ENCODE measurements around the gene GCFC2. TPM values are rescaled to one million over a fixed set of nuclear protein-coding genes. Genes with fewer than 3 reads are reported as not detected.
A peak's percentile ranks its signal among the peaks of the same experiment; 100 is the strongest.

GCFC2 gene
- total RNA-seq, 5 donors from 2014 or later (not counting 1 experiment from before 2014, with no cell fraction given), result 18.2 to 25.0 (median 24.0) TPM

DNA sequence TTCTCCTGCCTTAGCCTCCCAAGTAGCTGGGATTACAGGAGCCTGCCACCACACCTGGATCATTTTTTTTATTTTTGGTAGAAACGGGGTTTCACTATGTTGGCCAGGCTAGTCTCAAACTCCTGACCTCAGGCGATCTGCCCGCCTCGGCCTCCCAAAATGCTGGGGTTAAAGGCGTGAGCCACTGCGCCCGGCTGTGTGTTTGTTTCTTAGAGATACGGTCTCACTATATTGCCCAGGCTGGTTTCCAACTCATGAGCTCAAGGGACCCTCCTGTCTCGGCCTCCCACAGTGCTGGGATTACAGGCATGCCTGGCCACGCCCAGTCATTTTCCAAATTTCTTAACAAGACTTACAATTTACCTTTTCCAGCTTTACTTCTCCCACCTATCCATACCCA lies 65.1 kb downstream of the GCFC2 start:
- Mint-ChIP-seq H3K4me1 (peaks cover 34 to 39% (median 36%) of the 10 kb centered on the region in 3 donors), H3K4me3 (peak overlapping the region in 1 of 3 donors; percentile 93), H3K36me3 (peaks cover 16% of the 10 kb centered on the region), H3K27me3 (no peaks in the 10 kb centered on the region), H3K9me3 (peaks cover 0 to 5% (median 0%) of the 10 kb centered on the region in 3 donors), H3K27ac (no peak overlapping the region)
- Histone ChIP-seq H3K36me3 (ENCODE audit: control insufficient read depth in 2 of 2, extremely low read depth in 1 of 2, insufficient read depth in 1 of 2, low read length in 1 of 2) (peaks cover 0 to 10% of the 10 kb centered on the region in 2 donors), H3K27me3 (replicated peaks in 1 of 2; ENCODE audit: control insufficient read depth in 2 of 2, extremely low read depth in 1 of 2, insufficient read depth in 2 of 2, low read length in 1 of 2) (no peaks in the 10 kb centered on the region), H3K4me3 (ENCODE audit: control insufficient read depth in 1 of 2, extremely low read depth in 1 of 2, low read length in 1 of 2) (no peak overlapping the region), H3K9me3 (no peaks in the 10 kb centered on the region), H3K27ac (ENCODE audit: low read length) (no peak overlapping the region), H3K4me1 (ENCODE audit: control insufficient read depth in 1 of 2, extremely low read depth in 1 of 2, insufficient read depth in 2 of 2, low read length in 2 of 2) (peaks cover 6 to 14% of the 10 kb centered on the region in 2 experiments)
- ChIA-PET CTCF (interaction anchor here (0.7 to 0.9 kb wide), 2 partner anchors 10 to 32 kb away, joined by 3 read pairs; no protein-coding TSS in a partner anchor), POLR2A (no interaction called here)
- no peak for ATAC-seq (replicated peaks in 1 of 4)
- WGBS (ENCODE audit: insufficient coverage), result 97% methylated on average over 9 of the region's 10 CpGs
- no peak for DNase-seq

DNA sequence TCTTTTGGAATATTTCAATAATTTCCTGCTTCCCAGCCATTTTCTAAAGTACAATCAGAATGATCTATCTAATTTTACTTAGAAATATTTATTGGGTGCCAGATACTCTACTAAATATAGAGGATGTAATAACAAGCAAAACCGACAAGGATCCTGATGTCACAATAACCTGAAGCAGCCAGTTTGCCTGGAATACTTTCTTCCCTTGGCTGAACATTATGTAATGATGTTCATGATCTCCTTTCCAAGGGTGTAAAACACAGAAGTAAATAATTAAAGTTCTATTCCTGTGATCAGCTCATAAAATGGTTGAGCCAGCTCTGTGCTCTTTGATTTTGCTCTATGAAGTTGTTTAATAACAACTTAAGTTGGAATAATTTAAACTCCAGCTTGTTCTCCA lies 66.7 kb downstream of the GCFC2 start:
- WGBS (ENCODE audit: insufficient coverage), result no CpG with 5 or more reads among the region's 1 CpG
- Mint-ChIP-seq H3K36me3 (peaks cover 1% of the 10 kb centered on the region), H3K9me3 (peaks cover 0 to 5% (median 0%) of the 10 kb centered on the region in 3 donors), H3K4me3 (no peak overlapping the region), H3K4me1 (peaks cover 22 to 29% (median 24%) of the 10 kb centered on the region in 3 donors), H3K27ac (no peak overlapping the region), H3K27me3 (peaks cover 3 to 4% of the 10 kb centered on the region in 2 donors)
- Histone ChIP-seq H3K4me3 (ENCODE audit: control insufficient read depth in 1 of 2, extremely low read depth in 1 of 2, low read length in 1 of 2) (no peak overlapping the region), H3K27me3 (replicated peaks in 1 of 2; ENCODE audit: control insufficient read depth in 2 of 2, extremely low read depth in 1 of 2, insufficient read depth in 2 of 2, low read length in 1 of 2) (no peaks in the 10 kb centered on the region), H3K4me1 (ENCODE audit: control insufficient read depth in 1 of 2, extremely low read depth in 1 of 2, insufficient read depth in 2 of 2, low read length in 2 of 2) (peaks cover 6 to 14% of the 10 kb centered on the region in 2 experiments), H3K36me3 (ENCODE audit: control insufficient read depth in 2 of 2, extremely low read depth in 1 of 2, insufficient read depth in 1 of 2, low read length in 1 of 2) (no peaks in the 10 kb centered on the region), H3K27ac (ENCODE audit: low read length) (no peak overlapping the region), H3K9me3 (no peaks in the 10 kb centered on the region)
- ATAC-seq (replicated peaks in 1 of 4), result no peak
- DNase-seq, result no peak
- ChIA-PET POLR2A (no interaction called here), CTCF (no interaction called here)

DNA sequence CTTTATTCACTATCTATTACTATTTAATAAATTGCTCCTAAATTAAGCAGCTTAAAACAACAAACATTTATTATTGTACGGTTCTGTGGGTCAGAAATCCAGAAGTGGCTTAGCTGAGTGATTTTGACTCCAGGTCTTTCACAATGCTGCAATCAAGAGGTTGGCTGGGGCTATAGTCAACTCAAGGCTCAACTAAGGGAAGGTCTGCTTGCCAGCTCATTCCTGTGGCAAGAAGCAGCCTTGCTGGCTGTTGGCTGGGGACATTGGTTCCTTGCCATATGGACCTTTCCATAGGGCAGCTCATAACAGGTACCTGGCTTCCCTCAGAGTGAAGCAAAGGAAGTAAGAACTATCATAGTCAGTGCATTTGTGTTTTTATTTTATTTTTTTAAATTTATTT lies 69.1 kb downstream of the GCFC2 start:
- Histone ChIP-seq H3K4me1 (ENCODE audit: control insufficient read depth in 1 of 2, extremely low read depth in 1 of 2, insufficient read depth in 2 of 2, low read length in 2 of 2) (peaks cover 0 to 5% of the 10 kb centered on the region in 2 experiments), H3K27ac (ENCODE audit: low read length) (no peak overlapping the region)
- POLR2A ChIA-PET, result no interaction called here

DNA sequence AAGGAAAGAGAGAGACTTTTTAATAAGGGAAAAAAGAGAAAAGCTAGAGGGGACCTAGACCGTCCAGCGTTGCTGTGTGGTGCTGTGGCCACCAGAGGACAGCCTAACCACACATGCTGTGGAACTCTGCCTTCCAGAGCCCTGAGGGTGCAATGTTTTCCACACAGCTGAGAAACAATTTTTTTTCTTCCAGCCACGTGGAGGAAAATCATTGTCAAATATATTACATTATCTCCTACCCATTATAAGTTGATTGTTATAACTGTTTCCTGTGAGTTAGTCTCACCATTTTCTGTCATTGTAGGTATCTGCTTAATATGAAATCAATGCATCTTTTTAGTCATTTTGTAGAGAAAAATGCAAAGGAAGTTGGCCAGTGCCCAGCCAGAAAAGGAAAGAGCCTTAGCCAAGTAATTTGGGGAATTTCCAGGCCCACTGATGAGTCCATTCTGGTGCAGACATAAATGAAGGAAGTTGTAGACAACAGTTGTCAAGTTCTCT lies 70.0 kb downstream of the GCFC2 start:
- Mint-ChIP-seq H3K27me3 (peaks cover 21 to 23% of the 10 kb centered on the region in 2 donors), H3K4me1 (peaks cover 0 to 2% (median 0%) of the 10 kb centered on the region in 3 donors), H3K27ac (no peak overlapping the region), H3K36me3 (no peaks in the 10 kb centered on the region), H3K9me3 (peaks cover 0 to 5% (median 0%) of the 10 kb centered on the region in 3 donors), H3K4me3 (no peak overlapping the region)
- Histone ChIP-seq H3K4me1 (ENCODE audit: control insufficient read depth in 1 of 2, extremely low read depth in 1 of 2, insufficient read depth in 2 of 2, low read length in 2 of 2) (no peaks in the 10 kb centered on the region), H3K27me3 (replicated peaks in 1 of 2; ENCODE audit: control insufficient read depth in 2 of 2, extremely low read depth in 1 of 2, insufficient read depth in 2 of 2, low read length in 1 of 2) (peaks cover 0 to 7% of the 10 kb centered on the region in 2 experiments), H3K4me3 (ENCODE audit: control insufficient read depth in 1 of 2, extremely low read depth in 1 of 2, low read length in 1 of 2) (no peak overlapping the region), H3K9me3 (no peaks in the 10 kb centered on the region), H3K36me3 (ENCODE audit: control insufficient read depth in 2 of 2, extremely low read depth in 1 of 2, insufficient read depth in 1 of 2, low read length in 1 of 2) (no peaks in the 10 kb centered on the region), H3K27ac (ENCODE audit: low read length) (no peak overlapping the region)
- CTCF ChIA-PET, result interaction anchor here (0.5 to 2.8 kb wide), 14 partner anchors 9 to 662 kb away, joined by 3 to 13 read pairs (median 5); no protein-coding TSS in a partner anchor
- no CpG with 5 or more reads among the region's 3 CpGs for WGBS (ENCODE audit: insufficient coverage)
- POLR2A ChIA-PET, result interaction anchor here in 1 of 2 donors (0.6 kb wide), 1 partner anchor 1723 kb away, joined by 3 read pairs; no protein-coding TSS in a partner anchor
- DNase-seq (peak in 29 of 35 experiments; percentile 9 to 66 (median 29)), ATAC-seq (replicated peaks in 1 of 4) (peak; percentile 89 to 93 (median 90))

More for the DNA sequence above, 69.1 kb downstream of the GCFC2 start:
- Histone ChIP-seq H3K4me3 (ENCODE audit: control insufficient read depth in 1 of 2, extremely low read depth in 1 of 2, low read length in 1 of 2) (no peak overlapping the region), H3K27me3 (replicated peaks in 1 of 2; ENCODE audit: control insufficient read depth in 2 of 2, extremely low read depth in 1 of 2, insufficient read depth in 2 of 2, low read length in 1 of 2) (peaks cover 0 to 7% of the 10 kb centered on the region in 2 experiments), H3K9me3 (no peaks in the 10 kb centered on the region), H3K36me3 (ENCODE audit: control insufficient read depth in 2 of 2, extremely low read depth in 1 of 2, insufficient read depth in 1 of 2, low read length in 1 of 2) (no peaks in the 10 kb centered on the region)
- H3K27me3 Mint-ChIP-seq, result peaks cover 14 to 17% of the 10 kb centered on the region in 2 donors
- H3K27ac Mint-ChIP-seq, result no peak overlapping the region
- CTCF ChIA-PET, result interaction anchor here (0.8 to 2.8 kb wide), 7 partner anchors 8 to 75 kb away, joined by 3 to 13 read pairs (median 5); no protein-coding TSS in a partner anchor
- no peaks in the 10 kb centered on the region for H3K36me3 Mint-ChIP-seq
- ATAC-seq (replicated peaks in 1 of 4) (no peak), DNase-seq (no peak)
- no peak overlapping the region for H3K4me3 Mint-ChIP-seq
- H3K9me3 Mint-ChIP-seq, result peaks cover 0 to 5% (median 0%) of the 10 kb centered on the region in 3 donors
- H3K4me1 Mint-ChIP-seq, result peaks cover 4 to 9% (median 8%) of the 10 kb centered on the region in 3 donors
- no CpG with 5 or more reads among the region's 1 CpG for WGBS (ENCODE audit: insufficient coverage)

- Mint-ChIP-seq H3K4me1 (peaks cover 0 to 2% (median 0%) of the 10 kb centered on the region in 3 donors), H3K27me3 (peaks cover 25 to 26% of the 10 kb centered on the region in 2 donors), H3K36me3 (no peaks in the 10 kb centered on the region), H3K27ac (no peak overlapping the region), H3K4me3 (no peak overlapping the region), H3K9me3 (no peaks in the 10 kb centered on the region)
- POLR2A ChIA-PET, result no interaction called here
- no peaks in the 10 kb centered on the region for H3K4me1 ChIP-seq (ENCODE audit: control insufficient read depth in 1 of 2, extremely low read depth in 1 of 2, insufficient read depth in 2 of 2, low read length in 2 of 2)
- H3K4me3 ChIP-seq (ENCODE audit: control insufficient read depth in 1 of 2, extremely low read depth in 1 of 2, low read length in 1 of 2), result no peak overlapping the region
- 70% methylated on average over 1 of the region's 1 CpG for WGBS (ENCODE audit: insufficient coverage)
- ATAC-seq (replicated peaks in 1 of 4), result no peak
- CTCF ChIA-PET, result interaction anchor here in 1 of 2 donors (2.3 kb wide), 1 partner anchor 10 kb away, joined by 6 read pairs; no protein-coding TSS in a partner anchor
- no peak for DNase-seq
- H3K36me3 ChIP-seq (ENCODE audit: control insufficient read depth in 2 of 2, extremely low read depth in 1 of 2, insufficient read depth in 1 of 2, low read length in 1 of 2), result no peaks in the 10 kb centered on the region
- H3K9me3 ChIP-seq, result no peaks in the 10 kb centered on the region
- H3K27me3 ChIP-seq (replicated peaks in 1 of 2; ENCODE audit: control insufficient read depth in 2 of 2, extremely low read depth in 1 of 2, insufficient read depth in 2 of 2, low read length in 1 of 2), result peaks cover 0 to 11% of the 10 kb centered on the region in 2 experiments
- H3K27ac ChIP-seq (ENCODE audit: low read length), result no peak overlapping the region
Measured at GRCh38 chr2:75637568-75637967, 73.1 kb downstream of the GCFC2 start.

- Mint-ChIP-seq H3K36me3 (no peaks in the 10 kb centered on the region), H3K27me3 (peaks cover 39 to 45% of the 10 kb centered on the region in 2 donors), H3K4me1 (no peaks in the 10 kb centered on the region), H3K9me3 (no peaks in the 10 kb centered on the region), H3K4me3 (no peak overlapping the region), H3K27ac (no peak overlapping the region)
- ATAC-seq (replicated peaks in 1 of 4) (no peak), DNase-seq (no peak)
- peaks cover 0 to 17% of the 10 kb centered on the region in 2 experiments for H3K27me3 ChIP-seq (replicated peaks in 1 of 2; ENCODE audit: control insufficient read depth in 2 of 2, extremely low read depth in 1 of 2, insufficient read depth in 2 of 2, low read length in 1 of 2)
- no peaks in the 10 kb centered on the region for H3K9me3 ChIP-seq
- no peak overlapping the region for H3K4me3 ChIP-seq (ENCODE audit: control insufficient read depth in 1 of 2, extremely low read depth in 1 of 2, low read length in 1 of 2)
- H3K4me1 ChIP-seq (ENCODE audit: control insufficient read depth in 1 of 2, extremely low read depth in 1 of 2, insufficient read depth in 2 of 2, low read length in 2 of 2), result no peaks in the 10 kb centered on the region
- CTCF ChIA-PET, result interaction anchor here in 1 of 2 donors (0.6 to 1.1 kb wide), 2 partner anchors 11 to 17 kb away, joined by 3 to 4 read pairs; no protein-coding TSS in a partner anchor
- H3K36me3 ChIP-seq (ENCODE audit: control insufficient read depth in 2 of 2, extremely low read depth in 1 of 2, insufficient read depth in 1 of 2, low read length in 1 of 2), result no peaks in the 10 kb centered on the region
- H3K27ac ChIP-seq (ENCODE audit: low read length), result no peak overlapping the region
- POLR2A ChIA-PET, result interaction anchor here in 1 of 2 donors (0.6 kb wide), 1 partner anchor 1888 kb away, joined by 4 read pairs; no protein-coding TSS in a partner anchor
- no CpG with 5 or more reads among the region's 1 CpG for WGBS (ENCODE audit: insufficient coverage)
Measured at GRCh38 chr2:75634945-75635344, 75.8 kb downstream of the GCFC2 start.
